Osteoblast (primary cell): Measurements from ENCODE around the gene GINS1. TPM values are rescaled to one million over a fixed set of nuclear protein-coding genes. Genes with fewer than 3 reads are reported as not detected.

Experiments
- DNase-seq: peaks from one replicate; pipeline ENCODE4 v3.0.0; 2011; ENCODE audit warnings: low spot score, mixed read lengths; ENCODE audit not compliant: insufficient read length; ENCODE audit errors: missing footprints
- H2AFZ ChIP-seq: 2 replicates; pipeline ENCODE4 v1.6.0; 2011; ENCODE audit warnings: mild to moderate bottlenecking, low read length
- H3K27ac ChIP-seq: 2 replicates; pipeline ENCODE4 v1.5.1; 2011; ENCODE audit warnings: mild to moderate bottlenecking, low read depth, low read length, moderate library complexity
- H3K27me3 ChIP-seq: 2 replicates; pipeline ENCODE4 v1.6.0; 2012; ENCODE audit warnings: mild to moderate bottlenecking, control low read depth, inconsistent platforms, low read length, moderate library complexity; ENCODE audit not compliant: insufficient read depth
- H3K36me3 ChIP-seq: 2 replicates; pipeline ENCODE4 v1.5.1; 2011; ENCODE audit warnings: mild to moderate bottlenecking, low read length, control low read depth, moderate library complexity; ENCODE audit not compliant: insufficient read depth
- H3K4me1 ChIP-seq: 2 replicates; pipeline ENCODE4 v1.5.1; 2011; ENCODE audit warnings: mild to moderate bottlenecking, low read length, control low read depth, moderate library complexity; ENCODE audit not compliant: insufficient read depth
- H3K4me2 ChIP-seq: 2 replicates; pipeline ENCODE4 v1.6.0; 2011; ENCODE audit warnings: mild to moderate bottlenecking, low read length; ENCODE audit not compliant: insufficient read depth
- H3K4me3 ChIP-seq: fragments of 200-600 bp; sonication (generic); 3 replicates; pipeline ENCODE4 v1.5.1; 2012; ENCODE audit warnings: mild to moderate bottlenecking, low read length, inconsistent platforms; ENCODE audit not compliant: insufficient read depth
- H3K79me2 ChIP-seq: 2 replicates; pipeline ENCODE4 v1.6.0; 2012; ENCODE audit warnings: mild to moderate bottlenecking, low read length, control low read depth, inconsistent platforms; ENCODE audit not compliant: insufficient read depth
- H3K9me3 ChIP-seq: 2 replicates; pipeline ENCODE4 v1.5.1; 2011; ENCODE audit warnings: low read depth, low read length, control low read depth
- H4K20me1 ChIP-seq: 2 replicates; pipeline ENCODE4 v1.6.0; 2012; ENCODE audit warnings: mild to moderate bottlenecking, low read length, control low read depth; ENCODE audit not compliant: insufficient read depth
- CTCF ChIP-seq: IDR thresholded peaks from 2 replicates; pipeline ENCODE4 v1.5.1; 2011; ENCODE audit warnings: mild to moderate bottlenecking, low read depth, low read length, moderate library complexity; ENCODE audit errors: extremely low read depth
- total RNA-seq: library from RNA; depleted of rRNA; stranded (reverse); fragments of >200 nt; gene quantifications from 2 replicates; pipeline ENCODE4 v1.2.3, GENCODE V29; 2012

Gene GINS1
- total RNA-seq, 1 donor: 2.2 TPM

DNA sequence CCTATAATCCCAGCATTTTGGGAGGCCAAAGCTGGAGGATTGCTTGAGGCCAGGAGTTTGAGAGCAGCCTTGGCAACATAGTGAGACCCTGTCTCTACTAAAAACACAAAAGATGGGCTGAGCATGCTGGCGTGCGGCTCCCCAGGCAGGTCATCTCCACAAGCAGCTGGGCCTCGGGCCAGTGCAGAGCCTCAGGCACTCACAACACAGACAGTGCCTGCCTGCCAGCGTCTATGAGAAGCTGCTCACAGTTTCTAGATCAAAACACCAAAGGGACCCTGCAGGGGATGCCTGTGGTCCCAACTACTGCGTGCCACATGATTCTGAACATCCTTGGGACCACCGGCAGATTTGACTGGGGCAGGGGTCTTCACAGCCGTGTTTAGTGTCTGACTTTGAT is 59.4 kb downstream of the GINS1 start:
- H3K4me2 ChIP-seq: no peak overlapping the region
- DNase-seq: no peak
- no peaks in the 10 kb centered on the region for H3K27me3 ChIP-seq
- no peak for TF ChIP-seq CTCF
- no peaks in the 10 kb centered on the region for H3K79me2 ChIP-seq
- peaks cover 8% of the 10 kb centered on the region for H3K36me3 ChIP-seq
- H4K20me1 ChIP-seq: peaks cover 2% of the 10 kb centered on the region
- no peak overlapping the region for H3K27ac ChIP-seq
- no peaks in the 10 kb centered on the region for H3K4me1 ChIP-seq
- H3K9me3 ChIP-seq: no peaks in the 10 kb centered on the region
- no peak overlapping the region for H2AFZ ChIP-seq
- H3K4me3 ChIP-seq: no peak overlapping the region

DNA sequence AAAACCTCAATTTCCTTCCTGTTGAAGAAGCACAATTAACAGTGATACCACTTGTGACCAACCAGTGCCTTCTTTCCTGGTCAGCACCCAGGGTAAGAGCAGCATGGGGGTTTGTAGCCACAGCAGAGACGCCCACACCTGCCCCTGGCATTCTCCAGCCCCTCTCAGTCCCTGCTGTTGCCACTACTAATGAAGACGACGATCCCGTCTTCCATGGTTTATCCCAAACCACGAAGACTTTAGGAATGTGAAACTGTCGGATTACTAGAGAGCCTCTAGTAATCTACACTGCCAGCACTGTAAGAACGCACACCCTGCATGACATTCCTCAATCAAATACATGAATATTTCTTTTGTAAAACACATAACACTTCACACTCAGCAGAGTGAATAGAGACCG is 60.0 kb downstream of the GINS1 start:
- TF ChIP-seq CTCF: no peak
- no peak overlapping the region for H3K4me2 ChIP-seq
- H3K36me3 ChIP-seq: peaks cover 5% of the 10 kb centered on the region
- no peak overlapping the region for H2AFZ ChIP-seq
- no peak overlapping the region for H3K4me3 ChIP-seq
- H3K9me3 ChIP-seq: no peaks in the 10 kb centered on the region
- no peaks in the 10 kb centered on the region for H3K4me1 ChIP-seq
- no peak overlapping the region for H3K27ac ChIP-seq
- H3K79me2 ChIP-seq: no peaks in the 10 kb centered on the region
- H3K27me3 ChIP-seq: no peaks in the 10 kb centered on the region
- H4K20me1 ChIP-seq: peaks cover 2% of the 10 kb centered on the region
- DNase-seq: peak; percentile 43

GRCh38 chr20:25468126-25469075 is 60.9 kb downstream of the GINS1 start:
- no peak for TF ChIP-seq CTCF
- Histone ChIP-seq H3K27ac (no peak overlapping the region), H3K4me3 (no peak overlapping the region), H3K27me3 (no peaks in the 10 kb centered on the region), H2AFZ (no peak overlapping the region), H3K36me3 (peaks cover 5% of the 10 kb centered on the region), H3K79me2 (no peaks in the 10 kb centered on the region), H3K4me1 (no peaks in the 10 kb centered on the region), H3K9me3 (no peaks in the 10 kb centered on the region), H3K4me2 (no peak overlapping the region), H4K20me1 (peaks cover 2% of the 10 kb centered on the region)
- DNase-seq: no peak

GRCh38 chr20:25469558-25469957 is 62.1 kb downstream of the GINS1 start:
- Histone ChIP-seq H3K36me3 (peaks cover 5% of the 10 kb centered on the region), H3K27ac (no peak overlapping the region), H4K20me1 (peaks cover 2% of the 10 kb centered on the region), H3K4me2 (no peak overlapping the region), H3K27me3 (no peaks in the 10 kb centered on the region), H3K4me3 (no peak overlapping the region), H3K79me2 (no peaks in the 10 kb centered on the region), H2AFZ (no peak overlapping the region), H3K4me1 (no peaks in the 10 kb centered on the region), H3K9me3 (no peaks in the 10 kb centered on the region)
- DNase-seq: no peak
- no peak for TF ChIP-seq CTCF
